HepG2 (cell line): ENCODE results near the gene SSBP2. TPM values are rescaled to one million over a fixed set of nuclear protein-coding genes. Genes with fewer than 3 reads are reported as not detected.
A peak's percentile ranks its signal among the peaks of the same experiment; 100 is the strongest.

Experiments
- BCL6 ChIP-seq: IDR thresholded peaks from 2 replicates; pipeline ENCODE4 v1.6.1; 2016; ENCODE audit warnings: missing genetic modification reagents, missing compliant biosample characterization
- CEBPG ChIP-seq: IDR thresholded peaks from 2 replicates; pipeline ENCODE4 v1.6.1; 2016
- CREM ChIP-seq, 2 experiments: sonication (generic) in 1 of 2; formaldehyde crosslinking in 1 of 2; IDR thresholded peaks; 2 replicates each; pipeline versions ENCODE4 v1.4.0 to v1.6.1; 2016 to 2020; ENCODE audit warnings: antibody characterized with exemption in 1 of 2, mild to moderate bottlenecking in 1 of 2, missing genetic modification reagents in 1 of 2
- E2F1 ChIP-seq: sonication (generic); formaldehyde crosslinking; IDR thresholded peaks from 2 replicates; pipeline ENCODE4 v1.5.0; 2020; ENCODE audit warnings: missing genetic modification reagents
- FOSL2 ChIP-seq: sonication (generic); formaldehyde crosslinking; IDR thresholded peaks from 2 replicates; pipeline ENCODE4 v1.4.0; 2020; ENCODE audit warnings: missing genetic modification reagents
- FOXA3 ChIP-seq: IDR thresholded peaks from 2 replicates; pipeline ENCODE4 v1.6.1; 2016; ENCODE audit warnings: missing genetic modification reagents, missing compliant biosample characterization
- FOXK1 ChIP-seq: sonication (generic); formaldehyde crosslinking; IDR thresholded peaks from 2 replicates; pipeline ENCODE4 v1.4.0; 2020; ENCODE audit warnings: low read depth, missing genetic modification reagents, borderline replicate concordance
- FOXP1 ChIP-seq, 2 experiments: fragments of 450-650 bp in 1 of 2; IDR thresholded peaks; 2 replicates each; pipeline ENCODE4 v1.6.1; 2017 to 2018; ENCODE audit warnings: antibody characterized with exemption in 1 of 2
- HDAC2 ChIP-seq: sonication (generic); formaldehyde crosslinking; IDR thresholded peaks from 2 replicates; pipeline ENCODE4 v1.4.0; 2020; ENCODE audit warnings: missing genetic modification reagents
- HHEX ChIP-seq: IDR thresholded peaks from 2 replicates; pipeline ENCODE4 v1.6.1; 2016; ENCODE audit warnings: control low read depth
- KAT7 ChIP-seq: IDR thresholded peaks from 2 replicates; pipeline ENCODE4 v1.6.1; 2018; ENCODE audit warnings: borderline replicate concordance, missing compliant biosample characterization
- MEIS1 ChIP-seq: sonication (generic); formaldehyde crosslinking; IDR thresholded peaks from 2 replicates; pipeline ENCODE4 v1.9.0; 2021; ENCODE audit warnings: mild to moderate bottlenecking, missing genetic modification reagents, moderate library complexity, borderline replicate concordance
- MTA1 ChIP-seq: sonication (generic); formaldehyde crosslinking; IDR thresholded peaks from 2 replicates; pipeline ENCODE4 v1.4.0; 2020; ENCODE audit warnings: missing genetic modification reagents, mild to moderate bottlenecking, borderline replicate concordance
- NFE2 ChIP-seq: sonication (generic); formaldehyde crosslinking; IDR thresholded peaks from 2 replicates; pipeline ENCODE4 v1.4.0; 2020; ENCODE audit warnings: missing genetic modification reagents
- NR2C2 ChIP-seq: sonication (generic); formaldehyde crosslinking; IDR thresholded peaks from 2 replicates; pipeline ENCODE4 v1.4.0; 2020; ENCODE audit warnings: missing genetic modification reagents, mild to moderate bottlenecking, moderate library complexity, borderline replicate concordance
- REPIN1 ChIP-seq: sonication (generic); formaldehyde crosslinking; IDR thresholded peaks from 2 replicates; pipeline ENCODE4 v1.8.0; 2022; ENCODE audit warnings: missing genetic modification reagents, low read depth, mild to moderate bottlenecking, borderline replicate concordance
- SAP130 ChIP-seq: IDR thresholded peaks from 2 replicates; pipeline ENCODE4 v1.6.1; 2016; ENCODE audit warnings: low read depth
- SMAD3 ChIP-seq: sonication (generic); formaldehyde crosslinking; IDR thresholded peaks from 2 replicates; pipeline ENCODE4 v1.4.0; 2020; ENCODE audit warnings: missing genetic modification reagents
- SP5 ChIP-seq: IDR thresholded peaks from 2 replicates; pipeline ENCODE4 v1.6.1; 2016; ENCODE audit warnings: low read depth, borderline replicate concordance
- TBX3 ChIP-seq: fragments of 450-650 bp; IDR thresholded peaks from 2 replicates; pipeline ENCODE4 v1.6.1; 2017; ENCODE audit warnings: antibody characterized with exemption, mild to moderate bottlenecking, inconsistent platforms, borderline replicate concordance
- ZMYM4 ChIP-seq: sonication (generic); formaldehyde crosslinking; IDR thresholded peaks from 2 replicates; pipeline ENCODE4 v1.8.1; 2023; ENCODE audit warnings: mild to moderate bottlenecking, missing genetic modification reagents
- ZNF253 ChIP-seq: sonication (generic); formaldehyde crosslinking; IDR thresholded peaks from 2 replicates; pipeline ENCODE4 v1.8.0; 2022; ENCODE audit warnings: mild to moderate bottlenecking, missing genetic modification reagents, borderline replicate concordance
- ZNF343 ChIP-seq: sonication (generic); formaldehyde crosslinking; IDR thresholded peaks from 2 replicates; pipeline ENCODE4 v1.4.0; 2020; ENCODE audit warnings: mild to moderate bottlenecking, missing genetic modification reagents
- polyA plus RNA-seq, 8 experiments: library from polyadenylated mRNA; depleted of rRNA in 3 of 8; stranded (reverse) in 7 of 8; unstranded in 1 of 8; fragments of >200 nt; fragmentation: Illumina TruSeq in 4 of 8; extraction: Trizol in 4 of 8; gene quantifications; 2 replicates each; pipeline versions ENCODE4 v1.2.1 to v1.2.3, GENCODE V29; 2011 to 2016; ENCODE audit warnings: low read depth in 4 of 8, missing spikeins in 1 of 8, mixed read lengths in 1 of 8; ENCODE audit not compliant: insufficient read depth in 1 of 8
- total RNA-seq, 5 experiments: library from RNA; depleted of rRNA; stranded (reverse); fragments of >200 nt; fragmentation: Illumina TruSeq; extraction: Trizol; gene quantifications; 2 replicates each; pipeline ENCODE4 v1.2.3, GENCODE V29; 2016; ENCODE audit warnings: low read depth in 1 of 5
- TF ChIP-seq, protein P1 (sequence below): sonication (generic); formaldehyde crosslinking; IDR thresholded peaks from 2 replicates; pipeline ENCODE4 v1.4.0; 2020; ENCODE audit warnings: mild to moderate bottlenecking, missing genetic modification reagents, borderline replicate concordance

SSBP2 gene
- total and polyA plus RNA-seq, 2 of the 13 experiments (the other 11 are each of a cell fraction or from before 2014, with no cell fraction given) = 0.16 TPM; not detected in 1

GRCh38 chr5:81422671-81423070 lies 328.2 kb downstream of the SSBP2 start (continued):
- TF ChIP-seq HHEX (CRISPR knock-in tag) = peak; percentile 49; the same call in 1 of the 2 replicates
- peak; percentile 77; the same call in 1 of the 2 replicates for TF ChIP-seq NR2C2 (CRISPR knock-in tag)
- peak; percentile 79 for TF ChIP-seq FOSL2
- TF ChIP-seq ZMYM4 (CRISPR knock-in tag) = 0 out of 2 replicates have a peak, but pooled peaks have one; percentile 21
- peak; percentile 66; the same call in 1 of the 2 replicates for TF ChIP-seq TBX3
- TF ChIP-seq KAT7 (CRISPR knock-in tag) = no peak
- TF ChIP-seq FOXP1 (IDR thresholded peaks at IDR 0.05) = no peak
- peak; percentile 69 for TF ChIP-seq FOXP1 (CRISPR knock-in tag; IDR thresholded peaks at IDR 0.05)
- no peak for TF ChIP-seq REPIN1
- no peak for TF ChIP-seq NFE2 (CRISPR knock-in tag)
- peak; percentile 49; the same call in 1 of the 2 replicates for TF ChIP-seq CEBPG (CRISPR knock-in tag)
- TF ChIP-seq FOXA3 (CRISPR knock-in tag) = peak; percentile 88
- TF ChIP-seq BCL6 (CRISPR knock-in tag) = 0 out of 2 replicates have a peak, but pooled peaks have one; percentile 23
- 0 out of 2 replicates have a peak, but pooled peaks have one; percentile 16 for TF ChIP-seq HDAC2 (CRISPR knock-in tag)
- TF ChIP-seq, protein P1, sequence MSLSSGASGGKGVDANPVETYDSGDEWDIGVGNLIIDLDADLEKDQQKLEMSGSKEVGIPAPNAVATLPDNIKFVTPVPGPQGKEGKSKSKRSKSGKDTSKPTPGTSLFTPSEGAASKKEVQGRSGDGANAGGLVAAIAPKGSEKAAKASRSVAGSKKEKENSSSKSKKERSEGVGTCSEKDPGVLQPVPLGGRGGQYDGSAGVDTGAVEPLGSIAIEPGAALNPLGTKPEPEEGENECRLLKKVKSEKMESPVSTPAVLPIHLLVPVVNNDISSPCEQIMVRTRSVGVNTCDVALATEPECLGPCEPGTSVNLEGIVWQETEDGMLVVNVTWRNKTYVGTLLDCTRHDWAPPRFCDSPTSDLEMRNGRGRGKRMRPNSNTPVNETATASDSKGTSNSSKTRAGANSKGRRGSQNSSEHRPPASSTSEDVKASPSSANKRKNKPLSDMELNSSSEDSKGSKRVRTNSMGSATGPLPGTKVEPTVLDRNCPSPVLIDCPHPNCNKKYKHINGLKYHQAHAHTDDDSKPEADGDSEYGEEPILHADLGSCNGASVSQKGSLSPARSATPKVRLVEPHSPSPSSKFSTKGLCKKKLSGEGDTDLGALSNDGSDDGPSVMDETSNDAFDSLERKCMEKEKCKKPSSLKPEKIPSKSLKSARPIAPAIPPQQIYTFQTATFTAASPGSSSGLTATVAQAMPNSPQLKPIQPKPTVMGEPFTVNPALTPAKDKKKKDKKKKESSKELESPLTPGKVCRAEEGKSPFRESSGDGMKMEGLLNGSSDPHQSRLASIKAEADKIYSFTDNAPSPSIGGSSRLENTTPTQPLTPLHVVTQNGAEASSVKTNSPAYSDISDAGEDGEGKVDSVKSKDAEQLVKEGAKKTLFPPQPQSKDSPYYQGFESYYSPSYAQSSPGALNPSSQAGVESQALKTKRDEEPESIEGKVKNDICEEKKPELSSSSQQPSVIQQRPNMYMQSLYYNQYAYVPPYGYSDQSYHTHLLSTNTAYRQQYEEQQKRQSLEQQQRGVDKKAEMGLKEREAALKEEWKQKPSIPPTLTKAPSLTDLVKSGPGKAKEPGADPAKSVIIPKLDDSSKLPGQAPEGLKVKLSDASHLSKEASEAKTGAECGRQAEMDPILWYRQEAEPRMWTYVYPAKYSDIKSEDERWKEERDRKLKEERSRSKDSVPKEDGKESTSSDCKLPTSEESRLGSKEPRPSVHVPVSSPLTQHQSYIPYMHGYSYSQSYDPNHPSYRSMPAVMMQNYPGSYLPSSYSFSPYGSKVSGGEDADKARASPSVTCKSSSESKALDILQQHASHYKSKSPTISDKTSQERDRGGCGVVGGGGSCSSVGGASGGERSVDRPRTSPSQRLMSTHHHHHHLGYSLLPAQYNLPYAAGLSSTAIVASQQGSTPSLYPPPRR (CRISPR knock-in tag) = peak; percentile 46; the same call in 1 of the 2 replicates
- no peak for TF ChIP-seq MTA1 (CRISPR knock-in tag)
- TF ChIP-seq SP5 (CRISPR knock-in tag) = no peak
- peak; percentile 33 for TF ChIP-seq SAP130 (CRISPR knock-in tag)
- TF ChIP-seq ZNF253 (CRISPR knock-in tag) = no peak
- TF ChIP-seq MEIS1 (CRISPR knock-in tag) = peak; percentile 34; the same call in 1 of the 2 replicates
- TF ChIP-seq CREM (IDR thresholded peaks at IDR 0.05) = 0 out of 2 replicates have a peak, but pooled peaks have one; percentile 15
- TF ChIP-seq CREM (CRISPR knock-in tag; IDR thresholded peaks at IDR 0.05) = no peak
- TF ChIP-seq E2F1 (CRISPR knock-in tag) = no peak
- peak; percentile 67; the same call in 1 of the 2 replicates for TF ChIP-seq SMAD3 (CRISPR knock-in tag)
- TF ChIP-seq FOXK1 (CRISPR knock-in tag) = peak; percentile 55; the same call in 1 of the 2 replicates
- no peak for TF ChIP-seq ZNF343 (CRISPR knock-in tag)
